Measurements from ENCODE around the gene ZSWIM3.

GRCh38 chr20:45892828-45893500 lies 35.5 kb downstream of the ZSWIM3 start:
- TF ChIP-seq CTCF (IDR thresholded peaks at IDR 0.05) (no peak), ZFX (IDR thresholded peaks at IDR 0.05; ENCODE audit: borderline replicate concordance) (no peak)

Data from 22Rv1 (cell line).